SH-SY5Y (cell line): ENCODE results near the gene BTF3.

Source experiments
- GATA2 ChIP-seq: IDR thresholded peaks from 2 replicates; pipeline ENCODE4 v1.6.1; 2011; ENCODE audit warnings: mild to moderate bottlenecking, low read depth, low read length
- GATA3 ChIP-seq: IDR thresholded peaks from 2 replicates; pipeline ENCODE4 v1.6.1; 2011; ENCODE audit warnings: low read depth, mild to moderate bottlenecking, low read length, moderate library complexity

BTF3 gene

GRCh38 chr5:73534971-73535370 lies 36.7 kb downstream of the BTF3 start:
- TF ChIP-seq GATA2: no peak
- no peak for TF ChIP-seq GATA3

GRCh38 chr5:73539730-73540129 lies 41.5 kb downstream of the BTF3 start:
- TF ChIP-seq GATA3 (no peak), GATA2 (no peak)

- TF ChIP-seq GATA2: no peak
- TF ChIP-seq GATA3: no peak
Measured at GRCh38 chr5:73540192-73540591, 42.0 kb downstream of the BTF3 start.

GRCh38 chr5:73542020-73542419 lies 43.8 kb downstream of the BTF3 start:
- TF ChIP-seq GATA2 (no peak), GATA3 (no peak)

DNA sequence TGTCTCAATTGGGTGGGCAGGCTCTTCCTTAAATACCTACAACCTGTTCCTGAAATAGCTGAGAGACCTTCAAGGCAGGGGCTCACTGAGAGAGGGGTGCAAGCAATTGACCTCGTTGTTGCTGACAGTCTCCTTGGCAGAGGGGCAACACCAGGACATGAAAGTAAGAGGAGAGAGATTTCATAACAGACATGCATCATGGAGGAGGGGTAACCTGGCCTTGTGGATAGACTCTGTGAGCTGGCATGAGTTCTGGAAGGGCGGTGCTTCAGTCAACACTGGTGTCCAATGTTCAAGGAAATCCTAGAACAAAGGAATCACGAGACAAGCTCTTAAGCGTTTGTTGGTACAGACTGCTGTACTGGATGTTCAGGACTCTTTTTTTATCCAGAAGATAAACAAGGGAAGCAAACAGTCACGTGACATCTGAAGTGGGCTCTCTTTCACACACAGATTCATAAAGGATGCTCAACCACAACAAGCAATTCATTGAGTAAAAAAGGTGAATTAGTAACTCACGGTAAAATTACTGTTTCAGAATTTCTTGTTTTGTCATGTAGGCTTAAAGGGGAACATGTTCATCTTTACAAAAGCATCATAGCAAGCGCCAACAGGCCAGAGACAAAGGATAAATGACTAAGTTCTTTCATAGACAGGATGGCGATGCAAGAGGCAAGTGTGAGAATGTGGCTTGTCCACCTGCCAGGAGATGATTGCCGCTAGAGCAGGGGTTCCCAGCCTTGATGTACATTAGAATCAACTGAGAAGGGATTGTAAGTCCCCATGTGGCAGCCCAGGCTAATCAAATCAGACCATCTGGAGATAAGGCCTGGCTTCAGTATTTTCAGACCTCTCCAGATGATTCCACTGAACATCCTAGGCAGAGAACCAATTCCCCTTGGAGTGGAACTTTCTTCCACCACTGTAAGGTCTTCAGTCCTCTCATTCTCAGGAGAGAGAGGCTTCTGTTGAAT lies 46.5 kb downstream of the BTF3 start:
- TF ChIP-seq GATA2 (no peak), GATA3 (no peak)

DNA sequence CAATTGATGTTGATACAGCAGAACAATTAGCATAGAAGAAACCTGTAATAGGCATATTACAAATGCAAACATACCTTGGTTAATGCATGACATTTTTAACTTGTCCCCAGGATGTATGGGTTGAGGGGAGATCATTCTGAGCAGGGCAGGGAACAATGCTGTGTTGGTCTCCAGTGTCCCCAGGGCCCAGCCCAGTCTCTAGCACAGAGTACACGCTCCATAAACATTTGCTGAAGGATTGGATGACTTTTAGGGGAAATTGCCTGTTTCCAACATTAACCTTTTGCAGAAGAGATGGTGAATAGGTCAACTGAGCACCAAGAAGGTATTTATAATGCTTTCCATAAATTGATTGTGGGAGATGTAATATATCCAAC lies 47.1 kb downstream of the BTF3 start:
- no peak for TF ChIP-seq GATA3
- no peak for TF ChIP-seq GATA2

- TF ChIP-seq GATA3 (no peak), GATA2 (no peak)
Measured at GRCh38 chr5:73550016-73550415, 51.8 kb downstream of the BTF3 start.

GRCh38 chr5:73552642-73553041 lies 54.4 kb downstream of the BTF3 start:
- no peak for TF ChIP-seq GATA3
